Mucosa of stomach (tissue), 1 donor: ENCODE data around the gene MSANTD1.

Source experiments
- H3K27me3 ChIP-seq: one replicate; pipeline ENCODE4 v1.7.0; 2013; ENCODE audit warnings: mild to moderate bottlenecking, low read length; ENCODE audit not compliant: control insufficient read depth, insufficient read depth
- H3K36me3 ChIP-seq: one replicate; pipeline ENCODE4 v1.7.0; 2013; ENCODE audit warnings: low read length; ENCODE audit not compliant: control insufficient read depth, insufficient read depth
- H3K4me1 ChIP-seq: one replicate; pipeline ENCODE4 v1.7.0; 2013; ENCODE audit warnings: mild to moderate bottlenecking, low read length; ENCODE audit not compliant: control insufficient read depth, insufficient read depth
- H3K4me3 ChIP-seq: one replicate; pipeline ENCODE4 v1.7.0; 2013; ENCODE audit warnings: low read length
- H3K9ac ChIP-seq: one replicate; pipeline ENCODE4 v1.7.0; 2013; ENCODE audit warnings: mild to moderate bottlenecking, low read length, moderate library complexity
- H3K9me3 ChIP-seq: one replicate; pipeline ENCODE4 v1.7.0; 2013; ENCODE audit warnings: mild to moderate bottlenecking, low read length, moderate library complexity; ENCODE audit not compliant: control insufficient read depth
- donor health status: Pancreatic carcinoma.

MSANTD1 gene

GRCh38 chr4:3237712-3238560 is 11.0 kb upstream of the MSANTD1 start:
- H3K36me3 ChIP-seq: peaks cover 10% of the 10 kb centered on the region

GRCh38 chr4:3238721-3239120 is 10.2 kb upstream of the MSANTD1 start:
- Histone ChIP-seq H3K4me1 (no peaks in the 10 kb centered on the region), H3K4me3 (no peak overlapping the region), H3K27me3 (no peaks in the 10 kb centered on the region), H3K9ac (no peak overlapping the region), H3K36me3 (peaks cover 10% of the 10 kb centered on the region), H3K9me3 (no peaks in the 10 kb centered on the region)

More at GRCh38 chr4:3237712-3238560, 11.0 kb upstream of the MSANTD1 start:
- no peaks in the 10 kb centered on the region for H3K27me3 ChIP-seq
- no peaks in the 10 kb centered on the region for H3K9me3 ChIP-seq
- no peak overlapping the region for H3K4me3 ChIP-seq
- H3K4me1 ChIP-seq: no peaks in the 10 kb centered on the region
- no peak overlapping the region for H3K9ac ChIP-seq

GRCh38 chr4:3239303-3239702 is 9.7 kb upstream of the MSANTD1 start:
- H3K27me3 ChIP-seq: no peaks in the 10 kb centered on the region
- peaks cover 10% of the 10 kb centered on the region for H3K36me3 ChIP-seq
- H3K4me3 ChIP-seq: no peak overlapping the region
- H3K4me1 ChIP-seq: no peaks in the 10 kb centered on the region
- no peak overlapping the region for H3K9ac ChIP-seq
- H3K9me3 ChIP-seq: no peaks in the 10 kb centered on the region

GRCh38 chr4:3239998-3240920 is 8.7 kb upstream of the MSANTD1 start:
- no peak overlapping the region for H3K4me3 ChIP-seq
- no peaks in the 10 kb centered on the region for H3K27me3 ChIP-seq
- no peaks in the 10 kb centered on the region for H3K4me1 ChIP-seq
- peaks cover 10% of the 10 kb centered on the region for H3K36me3 ChIP-seq
- H3K9ac ChIP-seq: no peak overlapping the region
- H3K9me3 ChIP-seq: no peaks in the 10 kb centered on the region

DNA sequence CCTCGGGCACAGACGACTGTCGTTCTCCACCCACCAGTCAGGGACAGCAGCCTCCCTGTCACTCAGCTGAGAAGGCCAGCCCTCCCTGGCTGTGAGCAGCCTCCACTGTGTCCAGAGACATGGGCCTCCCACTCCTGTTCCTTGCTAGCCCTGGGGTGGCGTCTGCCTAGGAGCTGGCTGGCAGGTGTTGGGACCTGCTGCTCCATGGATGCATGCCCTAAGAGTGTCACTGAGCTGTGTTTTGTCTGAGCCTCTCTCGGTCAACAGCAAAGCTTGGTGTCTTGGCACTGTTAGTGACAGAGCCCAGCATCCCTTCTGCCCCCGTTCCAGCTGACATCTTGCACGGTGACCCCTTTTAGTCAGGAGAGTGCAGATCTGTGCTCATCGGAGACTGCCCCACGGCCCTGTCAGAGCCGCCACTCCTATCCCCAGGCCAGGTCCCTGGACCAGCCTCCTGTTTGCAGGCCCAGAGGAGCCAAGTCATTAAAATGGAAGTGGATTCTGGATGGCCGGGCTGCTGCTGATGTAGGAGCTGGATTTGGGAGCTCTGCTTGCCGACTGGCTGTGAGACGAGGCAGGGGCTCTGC is 7.9 kb upstream of the MSANTD1 start:
- peaks cover 7% of the 10 kb centered on the region for H3K36me3 ChIP-seq
- no peak overlapping the region for H3K9ac ChIP-seq

GRCh38 chr4:3241898-3242524 is 6.9 kb upstream of the MSANTD1 start:
- Histone ChIP-seq H3K9ac (no peak overlapping the region), H3K4me1 (no peaks in the 10 kb centered on the region), H3K4me3 (no peak overlapping the region), H3K36me3 (peaks cover 5% of the 10 kb centered on the region), H3K27me3 (no peaks in the 10 kb centered on the region), H3K9me3 (no peaks in the 10 kb centered on the region)

More for the DNA sequence above, 7.9 kb upstream of the MSANTD1 start:
- Histone ChIP-seq H3K4me3 (no peak overlapping the region), H3K27me3 (no peaks in the 10 kb centered on the region), H3K4me1 (no peaks in the 10 kb centered on the region), H3K9me3 (no peaks in the 10 kb centered on the region)

DNA sequence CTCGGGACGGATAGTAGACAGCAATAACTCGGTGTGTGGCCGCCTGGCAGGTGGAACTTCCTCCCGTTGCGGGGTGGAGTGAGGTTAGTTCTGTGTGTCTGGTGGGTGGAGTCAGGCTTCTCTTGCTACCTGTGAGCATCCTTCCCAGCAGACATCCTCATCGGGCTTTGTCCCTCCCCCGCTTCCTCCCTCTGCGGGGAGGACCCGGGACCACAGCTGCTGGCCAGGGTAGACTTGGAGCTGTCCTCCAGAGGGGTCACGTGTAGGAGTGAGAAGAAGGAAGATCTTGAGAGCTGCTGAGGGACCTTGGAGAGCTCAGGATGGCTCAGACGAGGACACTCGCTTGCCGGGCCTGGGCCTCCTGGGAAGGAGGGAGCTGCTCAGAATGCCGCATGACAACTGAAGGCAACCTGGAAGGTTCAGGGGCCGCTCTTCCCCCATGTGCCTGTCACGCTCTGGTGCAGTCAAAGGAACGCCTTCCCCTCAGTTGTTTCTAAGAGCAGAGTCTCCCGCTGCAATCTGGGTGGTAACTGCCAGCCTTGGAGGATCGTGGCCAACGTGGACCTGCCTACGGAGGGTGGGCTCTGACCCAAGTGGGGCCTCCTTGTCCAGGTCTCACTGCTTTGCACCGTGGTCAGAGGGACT is 5.7 kb upstream of the MSANTD1 start:
- Histone ChIP-seq H3K9ac (no peak overlapping the region), H3K27me3 (no peaks in the 10 kb centered on the region), H3K36me3 (peaks cover 5% of the 10 kb centered on the region), H3K9me3 (no peaks in the 10 kb centered on the region), H3K4me1 (no peaks in the 10 kb centered on the region), H3K4me3 (no peak overlapping the region)

- Histone ChIP-seq H3K4me3 (no peak overlapping the region), H3K4me1 (no peaks in the 10 kb centered on the region), H3K9me3 (no peaks in the 10 kb centered on the region), H3K36me3 (peaks cover 5% of the 10 kb centered on the region), H3K27me3 (no peaks in the 10 kb centered on the region), H3K9ac (no peak overlapping the region)
These were observed 5.0 kb upstream of the MSANTD1 start for GRCh38 chr4:3244002-3244401.

DNA sequence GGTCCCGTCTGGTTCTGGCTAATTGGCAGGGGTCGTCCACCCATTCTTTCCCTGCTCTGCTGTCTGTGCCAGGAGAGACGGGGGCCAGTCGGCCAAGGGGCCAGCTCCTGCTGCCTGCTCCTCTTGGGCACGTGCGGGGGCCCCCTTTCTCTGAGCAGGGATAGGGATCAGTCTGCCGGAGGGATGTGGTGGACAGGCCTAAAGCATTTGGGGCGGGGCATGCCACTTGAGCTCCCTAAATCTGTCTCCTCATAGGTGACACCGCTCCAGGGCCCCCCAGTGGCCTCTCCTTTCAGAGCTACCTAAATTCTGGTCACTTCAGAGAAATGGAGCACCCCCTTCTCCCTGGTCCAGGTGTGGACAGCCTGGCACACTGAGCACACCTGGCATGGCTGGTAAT is 4.2 kb upstream of the MSANTD1 start:
- no peak overlapping the region for H3K4me3 ChIP-seq
- H3K9me3 ChIP-seq: no peaks in the 10 kb centered on the region
- no peaks in the 10 kb centered on the region for H3K27me3 ChIP-seq
- no peaks in the 10 kb centered on the region for H3K4me1 ChIP-seq
- no peaks in the 10 kb centered on the region for H3K36me3 ChIP-seq
- no peak overlapping the region for H3K9ac ChIP-seq

DNA sequence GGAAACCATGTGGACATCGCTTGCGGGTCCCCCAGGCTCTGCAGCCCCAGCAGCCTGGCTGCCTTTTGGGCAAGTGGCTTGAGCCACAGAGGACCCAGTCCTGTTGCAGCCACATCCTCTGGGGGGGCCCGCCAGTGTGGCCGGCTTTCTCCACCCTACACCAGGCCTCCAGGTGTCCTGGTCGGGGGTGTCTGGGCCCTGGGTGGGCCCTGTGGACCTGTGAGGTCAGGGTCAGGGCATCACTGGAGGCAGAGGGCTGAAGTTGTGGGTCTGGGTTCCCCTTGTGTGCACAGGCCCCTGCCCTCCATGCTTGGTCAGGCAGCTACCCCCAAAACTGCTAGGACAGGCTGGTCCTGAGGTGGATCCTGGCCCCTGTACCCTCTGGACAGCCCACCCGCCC is 3.3 kb upstream of the MSANTD1 start:
- no peaks in the 10 kb centered on the region for H3K9me3 ChIP-seq
- H3K27me3 ChIP-seq: no peaks in the 10 kb centered on the region
- H3K4me3 ChIP-seq: no peak overlapping the region
- H3K9ac ChIP-seq: no peak overlapping the region
- H3K4me1 ChIP-seq: no peaks in the 10 kb centered on the region
- H3K36me3 ChIP-seq: no peaks in the 10 kb centered on the region
